Cardiac fibroblast (primary cell): ENCODE measurements around the gene KCNJ10.

Experiments
- DNase-seq, 2 donors: peaks; one replicate each; pipeline versions ENCODE4 v3.0.0 to v3.0.0-alpha.2; 2010; ENCODE audit warnings: low read depth in 2 of 2
- H3K4me3 ChIP-seq, 2 donors: replicated peaks in 1 of 2; 1 replicate in 1 of 2; 2 replicates in 1 of 2; pipeline ENCODE4 v1.5.1; 2011; ENCODE audit warnings: low read depth in 2 of 2, low read length in 2 of 2, mild to moderate bottlenecking in 2 of 2, moderate library complexity in 1 of 2
- CTCF ChIP-seq: IDR thresholded peaks from one replicate; pipeline ENCODE4 v1.5.1; 2011; ENCODE audit warnings: low read depth, mild to moderate bottlenecking, low read length, inconsistent platforms

The KCNJ10 gene

GRCh38 chr1:159994896-159995295 is 75.1 kb downstream of the KCNJ10 start:
- DNase-seq: peak in 1 of 2 donors; percentile 6
- H3K4me3 ChIP-seq: no peak overlapping the region
- TF ChIP-seq CTCF: no peak

GRCh38 chr1:159993911-159994310 is 76.0 kb downstream of the KCNJ10 start:
- peak in 1 of 2 donors; percentile 15 for DNase-seq
- no peak for TF ChIP-seq CTCF
- no peak overlapping the region for H3K4me3 ChIP-seq

GRCh38 chr1:159992161-159992560 is 77.8 kb downstream of the KCNJ10 start:
- TF ChIP-seq CTCF: no peak
- DNase-seq: no peak
- no peak overlapping the region for H3K4me3 ChIP-seq

- DNase-seq: peak; percentile 35 to 41
- TF ChIP-seq CTCF: no peak
- H3K4me3 ChIP-seq: no peak overlapping the region
Observed at GRCh38 chr1:159991513-159991912, 78.4 kb downstream of the KCNJ10 start.

- H3K4me3 ChIP-seq: no peak overlapping the region
- no peak for TF ChIP-seq CTCF
- no peak for DNase-seq
Observed at GRCh38 chr1:159990005-159990404, 80.0 kb downstream of the KCNJ10 start.

GRCh38 chr1:159989581-159989980 is 80.4 kb downstream of the KCNJ10 start:
- DNase-seq: no peak
- H3K4me3 ChIP-seq: no peak overlapping the region
- TF ChIP-seq CTCF: no peak

GRCh38 chr1:159988006-159988405 is 82.0 kb downstream of the KCNJ10 start:
- TF ChIP-seq CTCF: no peak
- no peak for DNase-seq
- no peak overlapping the region for H3K4me3 ChIP-seq
